GM19463 (cell line): ENCODE data around the gene MAMDC2.
"Not testable (repeated sequence)": the region's sequence is repeated elsewhere in the genome, so short reads cannot be mapped to it uniquely, and the experiment has no call there.

Experiments used
- ATAC-seq: cut with Tn5 transposase; IDR thresholded peaks from one replicate; pipeline ENCODE4 v1.9.1; 2021; ENCODE audit warnings: mild to moderate bottlenecking, moderate library complexity; ENCODE audit not compliant: unreplicated experiment

The MAMDC2 gene

DNA sequence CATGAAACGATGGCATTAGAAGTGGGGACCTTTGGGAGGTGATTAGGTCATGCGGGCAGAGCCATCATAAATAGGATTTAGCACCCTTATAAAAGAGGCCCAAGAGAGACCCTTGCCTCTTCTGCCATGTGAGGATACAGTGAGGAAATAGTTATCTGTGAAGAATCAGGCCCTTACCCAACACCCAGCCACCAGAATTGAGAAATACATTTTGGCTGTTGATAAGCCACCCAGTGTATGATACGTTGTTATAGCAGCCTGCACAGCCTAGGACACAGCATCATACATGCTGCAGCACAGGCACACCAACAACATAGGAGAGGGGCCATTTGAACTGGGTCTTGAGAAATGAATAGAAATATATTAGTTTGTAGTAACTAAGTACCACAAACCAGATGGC is 8.0 kb upstream of the MAMDC2 start:
- ATAC-seq: no peak

DNA sequence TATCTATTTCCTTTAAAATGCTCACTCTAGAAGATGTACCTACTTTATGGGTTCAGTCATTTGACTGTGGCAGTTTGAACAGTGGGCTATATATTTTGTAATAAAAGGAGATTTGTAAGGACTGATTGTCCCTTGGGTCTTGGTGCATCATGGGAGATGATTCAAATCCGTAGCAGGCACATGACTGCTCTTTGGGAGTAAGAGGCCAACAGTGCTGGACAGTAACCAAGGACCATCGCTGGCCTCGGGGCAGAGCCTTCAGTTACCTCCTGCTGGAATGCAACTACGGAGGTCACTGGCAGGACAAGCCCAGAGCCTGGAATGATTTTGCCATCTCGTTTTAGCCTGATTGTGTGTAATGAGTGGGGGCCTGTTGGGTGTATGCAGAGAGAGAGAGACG is 7.0 kb upstream of the MAMDC2 start:
- no peak for ATAC-seq

DNA sequence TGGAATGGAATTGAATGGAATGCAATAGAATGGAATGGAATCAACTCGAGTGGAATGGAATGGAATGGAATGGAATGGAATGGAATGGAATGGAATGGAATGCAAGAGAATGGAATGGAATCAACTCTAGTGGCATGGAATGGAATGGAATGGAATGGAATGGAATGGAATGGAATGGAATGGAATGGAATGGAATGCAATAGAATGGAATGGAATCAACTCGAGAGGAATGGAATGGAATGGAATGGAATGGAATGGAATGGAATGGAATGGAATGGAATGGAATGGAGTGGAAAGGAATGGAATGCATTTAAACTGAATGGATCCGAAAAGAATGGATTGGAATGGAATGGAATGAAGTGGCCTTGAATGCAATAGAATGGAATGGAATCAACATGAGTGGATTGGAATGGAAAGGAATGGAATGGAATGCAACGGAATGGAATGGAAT is 5.5 kb upstream of the MAMDC2 start:
- not testable (repeated sequence) for ATAC-seq

DNA sequence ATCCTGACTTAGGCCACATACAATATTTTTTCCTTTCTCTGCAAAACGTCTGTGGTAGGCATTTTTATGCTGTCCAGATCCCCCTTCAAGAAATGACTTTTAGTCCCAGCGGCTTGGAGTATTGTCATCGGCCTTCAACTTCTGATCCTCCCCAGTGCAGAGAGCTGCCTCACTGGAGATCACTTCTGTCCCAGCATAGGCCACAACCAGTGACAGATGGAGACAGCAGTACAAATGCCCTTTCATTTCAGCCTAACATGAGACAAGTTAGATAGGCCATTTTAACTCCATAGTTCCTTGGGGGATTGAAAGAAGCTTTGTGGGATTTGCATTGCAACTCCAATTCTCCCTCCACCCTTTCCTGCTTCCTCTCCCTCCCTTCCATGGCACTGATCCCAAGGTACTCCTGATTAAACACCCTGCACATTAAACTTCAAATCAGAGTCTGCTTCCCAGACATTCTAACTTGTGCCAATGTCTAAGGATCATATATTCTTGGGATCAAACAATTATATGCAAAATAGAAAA is 3.2 kb upstream of the MAMDC2 start:
- no peak for ATAC-seq

DNA sequence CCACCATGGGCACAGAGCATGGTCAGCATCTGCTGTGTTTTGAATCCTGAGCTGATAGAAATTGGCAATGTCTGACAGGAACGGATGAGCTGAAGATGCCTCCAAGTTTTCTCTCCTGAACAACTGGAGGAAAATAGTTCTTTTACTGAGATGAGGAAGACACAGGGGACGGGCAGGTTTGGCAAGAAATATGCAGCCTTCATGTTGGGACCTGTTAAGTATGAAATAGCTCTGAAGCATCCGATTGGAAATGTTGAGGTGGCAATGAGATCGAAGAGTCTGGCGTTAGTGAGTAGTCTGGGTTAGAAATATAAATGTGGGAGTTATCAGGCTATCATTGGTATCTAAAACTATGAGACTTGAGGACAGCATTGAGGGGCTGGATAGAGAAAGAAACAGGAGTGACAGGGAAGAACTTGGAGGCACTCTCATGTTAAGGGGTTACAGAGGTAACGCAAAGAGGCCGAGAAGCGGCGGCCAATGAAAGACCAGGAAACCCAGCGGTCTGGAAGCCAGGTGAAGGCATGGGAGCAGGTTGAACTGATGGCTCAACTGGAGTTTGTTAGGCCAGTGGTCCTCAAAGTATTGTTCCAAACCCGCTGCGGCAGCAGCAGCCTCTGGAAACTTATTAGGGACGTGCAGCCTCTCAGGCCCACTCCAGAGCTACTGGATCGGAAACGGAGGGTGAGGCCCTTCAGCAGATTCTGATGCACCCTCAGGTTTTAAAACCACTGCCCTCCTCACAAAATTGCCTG is 1.0 kb upstream of the MAMDC2 start:
- no peak for ATAC-seq

DNA sequence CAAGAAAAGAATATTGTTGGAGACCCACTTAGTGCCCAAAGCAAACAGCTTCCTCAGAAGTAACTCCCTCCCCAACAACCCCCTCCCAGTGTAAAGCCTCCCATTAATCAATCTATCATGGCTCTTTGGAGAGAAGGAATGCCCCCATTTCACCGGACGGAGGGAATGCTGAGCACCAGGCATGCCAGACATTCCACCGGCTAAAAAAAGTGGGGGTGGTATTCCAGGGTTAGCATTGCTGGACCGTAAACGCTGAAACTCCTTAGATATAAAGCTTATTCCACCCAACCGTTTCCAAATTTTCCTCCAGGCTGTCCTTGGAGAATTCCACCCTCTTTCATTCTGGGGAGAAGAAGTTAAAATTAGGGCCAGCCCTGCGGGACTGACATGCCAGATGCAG is 363 bp upstream of the MAMDC2 start:
- ATAC-seq: no peak

DNA sequence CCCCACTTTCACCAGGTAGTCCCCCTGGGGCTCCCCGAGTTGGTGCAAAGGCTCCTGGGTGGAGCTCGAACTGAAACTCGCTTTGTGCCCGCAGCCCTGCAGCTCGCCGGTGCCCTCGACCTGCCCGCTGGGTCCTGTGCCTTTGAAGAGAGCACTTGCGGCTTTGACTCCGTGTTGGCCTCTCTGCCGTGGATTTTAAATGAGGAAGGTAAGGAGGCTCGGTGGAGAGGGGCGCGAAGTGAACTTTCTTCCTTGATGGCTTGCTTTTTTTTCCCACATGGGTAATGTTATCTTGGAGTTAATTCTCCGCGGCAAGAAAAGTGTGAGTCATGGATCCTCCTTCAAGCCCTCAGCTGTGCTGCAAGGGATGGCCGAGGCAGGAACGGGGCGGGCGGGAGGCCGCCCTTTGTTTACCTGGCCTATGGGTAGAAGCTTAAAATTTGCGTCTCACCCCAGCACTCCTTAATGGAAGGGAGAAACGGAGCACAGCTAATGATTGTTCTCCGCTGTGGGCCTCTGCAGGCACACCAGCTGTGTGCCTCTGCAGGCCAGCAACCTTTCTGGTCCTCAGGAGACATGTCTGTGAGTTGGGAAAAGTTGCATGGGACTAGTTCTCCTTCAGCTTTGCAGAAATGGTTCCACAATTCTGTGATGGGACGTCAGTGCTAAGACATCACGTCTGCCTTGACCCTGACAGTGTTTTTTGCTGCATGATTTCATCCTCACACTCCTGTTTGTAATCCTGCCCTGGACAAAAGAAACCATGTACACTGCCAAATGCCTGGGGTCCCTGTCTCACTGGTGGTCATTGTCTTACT is 1.1 kb downstream of the MAMDC2 start:
- ATAC-seq: no peak

DNA sequence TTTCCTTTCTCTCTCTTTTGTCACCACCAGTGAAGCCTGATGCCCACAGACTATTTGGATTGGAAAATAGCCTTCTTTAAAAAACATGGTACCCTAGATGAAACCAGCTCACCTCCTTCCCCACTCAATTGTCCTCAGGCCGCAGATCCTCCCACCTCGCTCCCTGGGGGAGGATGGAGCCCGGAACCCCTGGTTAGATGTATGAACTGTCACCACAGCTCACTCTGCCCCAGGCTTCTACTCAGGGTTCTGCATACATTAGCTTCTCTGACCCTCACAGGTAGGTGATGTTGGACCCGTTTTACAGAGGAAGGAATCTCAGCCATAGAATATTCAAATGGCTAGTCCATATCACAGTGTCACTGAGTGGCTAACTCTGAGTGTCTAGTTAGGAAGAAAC is 1.8 kb downstream of the MAMDC2 start:
- no peak for ATAC-seq

DNA sequence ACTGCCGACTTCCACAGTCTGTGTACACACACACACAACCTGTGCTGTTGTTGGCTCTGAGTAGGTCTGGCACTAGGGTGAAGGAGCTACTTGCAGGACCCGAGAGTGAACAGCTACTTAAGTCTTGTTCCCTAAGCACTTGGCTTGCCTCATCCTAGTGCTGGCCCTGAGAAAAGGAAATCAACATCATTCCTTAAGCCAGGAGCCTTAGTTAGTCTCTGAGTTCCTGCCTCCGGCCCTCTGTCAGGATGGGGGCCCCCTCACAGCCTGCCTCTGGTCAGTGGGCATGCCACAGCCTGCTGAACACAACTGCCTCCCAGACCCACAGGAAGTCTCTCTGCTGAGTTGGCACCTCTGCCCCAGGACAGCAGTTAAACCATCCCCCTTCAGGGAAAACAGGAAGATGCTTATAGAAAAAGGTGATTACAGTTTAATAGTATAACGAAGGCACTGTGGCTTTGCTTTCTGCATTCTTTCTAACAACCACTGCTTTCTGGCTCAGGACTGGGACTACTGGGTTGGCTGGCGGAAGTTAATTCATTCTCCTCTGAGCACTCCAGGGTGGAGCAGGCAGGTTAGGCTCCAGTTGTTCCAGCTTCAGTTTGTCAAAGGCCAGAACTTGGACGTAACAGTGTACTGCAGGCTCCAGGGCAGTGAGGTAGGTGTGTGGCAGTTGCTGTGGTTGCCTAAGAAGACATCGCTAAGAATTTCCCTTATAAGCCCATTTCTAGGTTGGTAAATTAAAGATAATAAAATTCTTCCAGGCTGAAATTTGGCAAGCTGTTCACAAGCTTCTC is 2.8 kb downstream of the MAMDC2 start:
- ATAC-seq: no peak

DNA sequence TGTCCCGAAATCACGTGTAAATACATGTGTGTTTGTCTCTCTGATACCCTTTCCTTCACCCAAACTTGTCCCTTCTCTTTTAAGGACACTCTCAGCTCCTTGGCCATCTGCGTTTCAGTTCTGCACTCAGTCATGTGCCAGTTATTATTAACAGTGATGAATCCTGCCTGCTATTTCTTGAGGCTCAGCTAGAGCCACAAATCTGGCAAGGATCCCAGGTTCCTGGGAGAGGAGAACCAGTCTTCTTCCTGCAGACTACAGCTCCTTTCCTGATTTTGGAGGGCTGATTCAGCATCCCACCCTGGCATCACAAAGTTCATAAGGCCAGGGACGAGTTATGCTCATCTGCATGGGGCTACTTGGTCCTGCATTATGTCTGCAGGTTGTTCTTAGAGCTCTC is 5.6 kb downstream of the MAMDC2 start:
- ATAC-seq: no peak

DNA sequence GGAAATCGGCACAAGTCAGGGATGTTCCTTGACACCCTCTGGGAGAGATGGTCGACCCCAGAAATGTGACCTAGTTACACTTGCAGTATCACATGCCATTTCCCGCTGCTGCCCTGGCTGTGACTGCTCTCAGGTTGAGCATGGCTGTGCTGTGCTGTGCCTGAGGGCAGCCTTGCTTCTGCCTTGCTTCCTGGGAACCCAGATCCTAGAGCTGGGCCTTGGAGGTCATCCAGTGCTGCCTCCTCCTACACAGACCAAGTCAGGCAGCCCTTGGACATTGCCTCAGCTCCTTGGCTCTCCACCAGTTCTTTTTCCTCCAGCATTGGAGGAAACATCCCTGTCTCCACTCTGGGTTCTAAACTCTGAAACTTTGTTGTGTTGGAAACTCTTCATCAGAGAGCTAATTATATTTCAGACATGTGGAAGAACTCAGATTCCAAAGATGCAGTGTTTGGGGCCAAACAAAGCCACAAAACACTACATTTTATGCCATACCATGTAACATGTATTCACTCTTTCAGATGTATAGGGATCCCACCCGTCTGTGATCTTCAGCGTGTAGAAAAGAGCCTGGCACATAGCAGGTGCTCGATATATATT is 6.1 kb downstream of the MAMDC2 start:
- ATAC-seq: no peak

DNA sequence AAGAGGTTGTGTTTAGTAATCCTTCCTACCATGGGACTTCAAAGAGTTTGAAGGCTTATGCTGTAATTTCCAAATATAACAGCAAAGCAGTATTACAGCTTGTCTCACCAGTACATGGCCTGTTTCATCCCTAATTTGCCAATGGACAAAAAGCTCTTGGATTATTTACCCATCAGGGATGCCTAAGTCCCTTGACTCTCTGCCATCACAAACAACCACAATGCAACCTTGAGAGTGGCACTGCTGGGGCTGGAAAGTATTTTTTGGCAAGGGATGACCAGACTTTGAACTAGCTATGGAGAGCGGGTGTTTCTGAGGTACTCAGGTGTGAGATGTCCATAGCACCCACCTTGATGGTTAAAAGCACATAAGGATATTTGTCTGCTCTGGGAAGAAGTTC is 9.1 kb downstream of the MAMDC2 start:
- no peak for ATAC-seq

DNA sequence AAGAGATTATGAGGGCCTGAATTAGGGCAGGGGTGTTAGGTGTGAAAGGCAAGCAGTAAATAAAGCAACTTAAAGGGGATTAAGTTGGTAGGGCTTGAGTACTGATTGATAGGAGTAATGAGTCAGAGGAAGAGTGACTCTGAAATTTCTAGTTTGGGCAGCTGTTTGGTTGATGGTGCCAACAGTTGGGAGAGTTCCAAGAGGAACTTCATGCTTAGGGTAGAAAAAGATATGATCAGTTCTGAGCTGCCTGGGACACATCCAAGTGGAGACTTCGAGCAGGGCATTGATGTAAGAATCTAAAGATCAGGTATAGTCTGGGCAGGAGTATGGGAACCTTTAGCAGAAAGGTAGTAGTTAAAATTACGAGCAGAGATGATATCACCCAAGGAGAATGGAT is 10.2 kb downstream of the MAMDC2 start:
- no peak for ATAC-seq

DNA sequence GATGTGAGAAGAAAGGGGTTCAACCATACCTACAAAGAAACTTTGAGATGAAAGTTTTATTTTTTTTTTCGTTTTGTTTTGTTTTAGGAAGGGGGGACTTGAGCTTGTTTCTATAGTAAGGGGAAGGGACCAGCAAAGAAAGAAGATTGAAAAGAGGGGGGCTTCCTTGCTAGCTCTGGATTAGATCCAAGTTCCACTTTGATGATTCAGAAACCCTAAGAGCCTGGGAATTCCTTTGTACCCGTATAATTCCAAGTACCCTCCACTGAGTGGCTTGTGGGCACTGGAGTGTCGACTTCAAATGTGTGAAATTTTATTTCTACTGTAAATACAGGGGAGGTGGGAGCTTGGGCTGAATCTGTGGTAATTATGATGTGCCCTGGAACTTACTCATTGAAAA is 10.9 kb downstream of the MAMDC2 start:
- ATAC-seq: no peak

DNA sequence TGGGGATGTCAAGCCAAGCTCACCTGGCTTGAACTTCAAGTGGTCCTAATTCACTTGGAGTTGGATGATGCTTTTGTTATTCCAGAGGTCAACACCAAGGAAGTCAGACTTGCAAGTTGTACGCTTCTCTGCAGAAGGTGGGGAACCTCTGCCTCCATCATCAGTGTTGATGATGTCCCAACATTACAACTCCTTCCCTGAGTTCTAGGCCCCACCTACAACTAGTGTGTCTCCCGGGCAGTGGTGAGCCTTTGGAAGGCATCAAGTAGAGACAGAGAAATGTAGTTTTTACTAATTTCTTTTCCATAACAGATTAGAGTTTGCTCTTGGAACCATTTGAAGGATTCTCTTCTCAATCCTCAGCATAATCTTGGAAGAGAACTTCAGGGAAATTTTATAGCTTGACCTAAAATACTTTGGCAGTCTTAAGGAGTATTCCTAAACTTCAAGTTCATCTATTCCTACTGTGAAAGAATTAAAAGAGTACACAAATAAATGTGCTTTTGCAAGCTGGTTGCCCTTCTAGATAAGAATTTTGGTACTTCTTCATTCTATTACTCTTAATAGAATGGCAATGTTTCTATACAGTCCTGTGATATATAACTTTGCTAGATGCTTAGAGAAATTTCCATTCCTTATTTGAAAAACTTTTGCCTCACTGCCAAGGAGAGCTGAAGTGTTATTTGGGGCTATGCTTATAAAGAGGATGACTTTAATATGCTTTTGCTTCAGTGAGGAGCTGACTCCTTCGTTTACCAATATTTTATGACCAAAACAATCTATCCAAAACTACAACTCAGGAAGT is 12.0 kb downstream of the MAMDC2 start:
- no peak for ATAC-seq

DNA sequence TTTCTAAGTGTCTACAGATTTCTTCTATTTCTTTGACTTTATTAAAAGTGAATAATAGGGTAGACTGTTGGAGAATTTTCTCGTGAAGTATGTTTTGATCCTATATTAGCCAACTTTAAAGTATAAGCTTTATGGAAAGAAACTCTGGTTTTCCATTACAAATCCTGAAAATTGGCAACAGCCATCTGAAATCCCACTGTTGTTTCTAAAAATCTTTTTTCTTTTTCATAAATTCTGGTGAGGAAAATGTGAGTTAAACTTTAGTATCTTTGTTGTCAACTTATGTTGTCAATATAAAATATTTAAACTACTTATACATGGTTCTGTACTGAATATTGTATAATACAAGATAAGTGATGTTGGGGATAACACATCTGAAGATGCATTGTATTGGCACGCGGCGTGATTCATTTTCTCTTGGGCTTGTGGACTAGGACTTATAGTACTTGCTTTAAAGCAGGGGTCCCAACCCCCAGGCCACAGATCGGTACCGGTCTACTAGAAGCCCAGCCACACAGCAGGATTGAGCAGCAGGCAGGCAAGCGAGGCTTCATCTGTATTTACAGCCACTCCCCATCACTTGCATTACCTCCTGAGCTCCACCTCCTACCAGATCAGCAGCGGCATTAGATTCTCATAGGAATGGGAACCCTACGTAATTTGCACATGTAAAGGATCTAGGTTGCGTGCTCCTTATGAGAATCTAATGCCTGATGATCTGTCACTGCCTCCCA is 12.7 kb downstream of the MAMDC2 start:
- no peak for ATAC-seq

DNA sequence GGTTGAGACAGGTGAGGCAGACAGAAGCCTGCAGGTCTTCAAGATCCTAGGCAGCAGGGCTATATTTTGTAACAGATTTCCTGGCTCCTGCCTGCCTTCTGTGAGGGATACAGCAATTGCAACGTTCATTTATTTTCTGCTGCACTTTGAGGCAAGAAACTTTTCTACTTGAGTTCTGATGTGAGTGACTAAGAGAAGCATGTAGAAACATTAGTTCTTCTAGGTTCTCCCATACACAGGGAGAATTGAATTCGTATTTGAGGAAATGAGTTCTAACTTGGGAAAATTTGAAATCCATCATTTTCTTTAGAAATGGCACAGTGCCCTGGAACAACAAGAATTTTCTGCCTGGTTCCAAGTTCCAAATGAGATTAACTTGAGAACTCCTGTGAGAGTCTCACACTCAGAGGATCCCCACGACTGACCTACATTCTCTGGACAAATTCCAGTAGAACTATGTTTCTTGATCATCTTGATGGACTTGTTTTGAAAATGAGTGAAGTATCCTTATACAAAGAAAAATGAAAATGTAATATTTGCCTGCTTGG is 15.0 kb downstream of the MAMDC2 start:
- no peak for ATAC-seq

DNA sequence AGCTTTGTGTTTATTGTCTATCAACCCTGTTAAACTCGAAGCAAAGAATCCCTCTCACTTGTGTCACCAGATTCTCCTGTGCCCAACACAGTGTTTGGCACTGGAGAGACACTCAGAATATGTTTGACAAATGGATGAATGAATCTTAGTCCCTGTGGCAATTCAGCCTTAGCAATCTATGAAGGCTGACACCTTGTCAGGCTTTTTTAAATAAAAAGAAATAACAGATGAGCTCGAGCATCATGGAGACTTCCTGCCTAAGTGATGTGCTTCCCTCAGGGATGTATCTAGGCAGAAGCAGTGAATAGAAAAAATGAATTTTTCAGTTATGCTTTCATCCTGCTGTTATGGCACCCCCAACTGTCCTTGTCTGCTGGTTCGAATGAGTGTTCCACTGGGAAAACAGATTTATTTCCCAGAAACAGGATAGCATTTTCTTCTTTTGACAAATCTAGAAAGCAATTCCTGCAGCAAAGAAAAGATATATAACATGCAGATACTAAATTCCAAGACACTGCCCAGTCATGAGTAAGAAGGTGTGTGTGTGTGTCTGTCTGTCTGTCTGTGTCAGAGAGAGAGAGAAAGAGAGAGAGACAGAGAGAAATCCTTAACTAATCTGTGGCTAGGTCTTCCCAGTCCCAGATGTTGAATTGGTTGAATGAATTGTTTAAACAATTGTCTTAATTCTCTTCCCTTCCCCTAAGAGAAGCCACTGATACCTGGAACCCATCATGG is 16.7 kb downstream of the MAMDC2 start:
- no peak for ATAC-seq
